H1 (cell line): ENCODE data around the gene NR2E1. TPM values are rescaled to one million over a fixed set of nuclear protein-coding genes. Genes with fewer than 3 reads are reported as not detected.

Experiments
- JUN ChIP-seq: IDR thresholded peaks from 2 replicates; pipeline ENCODE4 v1.6.1; 2011; ENCODE audit warnings: low read depth, mild to moderate bottlenecking, improper control_type of control experiment, low read length
- KDM4A ChIP-seq: IDR thresholded peaks from one replicate; pipeline ENCODE4 v1.7.1; 2012; ENCODE audit warnings: low read depth, mild to moderate bottlenecking, moderate library complexity, low read length, inconsistent platforms; ENCODE audit not compliant: severe bottlenecking
- SIX5 ChIP-seq: IDR thresholded peaks from 2 replicates; pipeline ENCODE4 v1.6.1; 2011; ENCODE audit warnings: mild to moderate bottlenecking, low read depth, low read length
- SP1 ChIP-seq: IDR thresholded peaks from 2 replicates; pipeline ENCODE4 v1.6.1; 2011; ENCODE audit warnings: low read depth, low read length
- TAF1 ChIP-seq: IDR thresholded peaks from 2 replicates; pipeline ENCODE4 v1.6.1; 2011; ENCODE audit warnings: mild to moderate bottlenecking, low read depth, low read length
- polyA plus RNA-seq, 7 experiments: library from polyadenylated mRNA; depleted of rRNA in 3 of 7; stranded (reverse) in 5 of 7; unstranded in 2 of 7; fragments of >200 nt in 5 of 7; fragments of 200-250 nt in 2 of 7; gene quantifications; 1 replicate in 5 of 7; 2 replicates in 1 of 7; 4 replicates in 1 of 7; pipeline versions ENCODE4 v1.2.1 to v1.2.3, GENCODE V29; 2011 to 2013; ENCODE audit warnings: missing spikeins in 2 of 7, mixed read lengths in 2 of 7
- total RNA-seq: library from RNA; stranded (reverse); fragmentation: NEBNext Ultra II Directional; extraction: Animal tissue kit (Norgen Biotek cat#: 25700); gene quantifications from 2 replicates; pipeline ENCODE4 v1.2.1, GENCODE V29; 2021
- TF ChIP-seq, protein P1 (sequence below): IDR thresholded peaks from 2 replicates; pipeline ENCODE4 v1.6.1; 2011; ENCODE audit warnings: low read depth, mild to moderate bottlenecking, low read length; ENCODE audit not compliant: insufficient read depth

The NR2E1 gene
- total and polyA plus RNA-seq, 2 of the 8 experiments (the other 6 are each of a cell fraction or from before 2014, with no cell fraction given) = not detected

DNA sequence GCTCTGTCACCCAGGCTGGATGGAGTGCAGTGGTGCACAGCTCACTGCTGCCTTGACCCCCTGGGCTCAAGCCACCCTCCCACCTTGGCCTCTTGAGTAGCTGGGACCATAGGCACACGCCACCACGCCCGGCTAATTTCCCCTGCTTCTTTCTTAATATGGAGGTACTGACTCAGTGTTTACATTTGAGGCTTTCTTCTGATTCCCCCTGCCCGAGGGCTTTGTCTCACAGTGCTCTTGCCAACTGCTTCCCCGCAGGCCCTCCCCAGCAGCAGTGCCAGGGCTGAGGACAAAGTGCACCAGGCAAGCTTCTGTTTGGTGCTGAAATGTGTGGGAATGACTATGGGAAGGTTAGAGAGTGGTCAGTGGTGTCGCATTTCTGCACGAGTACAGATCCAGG lies 34.8 kb downstream of the NR2E1 start (continued):
- TF ChIP-seq JUN = no peak
- TF ChIP-seq, protein P1, sequence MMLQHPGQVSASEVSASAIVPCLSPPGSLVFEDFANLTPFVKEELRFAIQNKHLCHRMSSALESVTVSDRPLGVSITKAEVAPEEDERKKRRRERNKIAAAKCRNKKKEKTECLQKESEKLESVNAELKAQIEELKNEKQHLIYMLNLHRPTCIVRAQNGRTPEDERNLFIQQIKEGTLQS = no peak
- no peak for TF ChIP-seq KDM4A
- TF ChIP-seq TAF1 = no peak
- no peak for TF ChIP-seq SP1
- no peak for TF ChIP-seq SIX5
